Liver (tissue), 9 donors: ENCODE results near the gene ETNPPL. TPM values are rescaled to one million over a fixed set of nuclear protein-coding genes. Genes with fewer than 3 reads are reported as not detected.

ENCODE experiments used
- DNase-seq: peaks from one replicate; pipeline ENCODE4 v3.0.0-alpha.2; 2017; ENCODE audit warnings: low spot score
- H3K27ac ChIP-seq, 2 donors: one replicate each; pipeline ENCODE4 v1.7.0; 2013; ENCODE audit warnings: inconsistent platforms in 2 of 2, low read length in 2 of 2, control low read depth in 1 of 2, low read depth in 1 of 2, mild to moderate bottlenecking in 1 of 2
- H3K27me3 ChIP-seq, 4 donors: one replicate each; pipeline versions ENCODE4 v1.6.1 to v1.7.0; 2013; ENCODE audit warnings: low read length in 3 of 4, inconsistent platforms in 1 of 4, mild to moderate bottlenecking in 1 of 4, moderate library complexity in 1 of 4; ENCODE audit not compliant: control insufficient read depth in 4 of 4, insufficient read depth in 4 of 4
- H3K36me3 ChIP-seq, 4 donors: one replicate each; pipeline versions ENCODE4 v1.6.1 to v1.7.0; 2013; ENCODE audit warnings: low read length in 3 of 4, mild to moderate bottlenecking in 3 of 4, low read depth in 1 of 4, moderate library complexity in 1 of 4; ENCODE audit not compliant: control insufficient read depth in 4 of 4, insufficient read depth in 3 of 4
- H3K4me1 ChIP-seq, 4 donors: one replicate each; pipeline versions ENCODE4 v1.6.1 to v1.7.0; 2013; ENCODE audit warnings: low read length in 3 of 4, mild to moderate bottlenecking in 3 of 4, moderate library complexity in 1 of 4; ENCODE audit not compliant: control insufficient read depth in 4 of 4, insufficient read depth in 4 of 4
- H3K4me3 ChIP-seq, 3 donors: one replicate each; pipeline versions ENCODE4 v1.6.1 to v1.7.0; 2013; ENCODE audit warnings: low read length in 3 of 3, control low read depth in 1 of 3, low read depth in 1 of 3, mild to moderate bottlenecking in 1 of 3
- H3K9ac ChIP-seq, 2 donors: one replicate each; pipeline ENCODE4 v1.7.0; 2013; ENCODE audit warnings: low read length in 2 of 2, mild to moderate bottlenecking in 2 of 2, moderate library complexity in 2 of 2, control low read depth in 1 of 2, low read depth in 1 of 2
- H3K9me3 ChIP-seq, 4 donors: one replicate each; pipeline versions ENCODE4 v1.6.1 to v1.7.0; 2013; ENCODE audit warnings: low read length in 3 of 4; ENCODE audit not compliant: control insufficient read depth in 4 of 4
- EGR1 ChIP-seq, 2 donors: IDR thresholded peaks; 2 replicates each; pipeline ENCODE4 v1.6.1; 2016 to 2018; ENCODE audit warnings: antibody characterized with exemption in 2 of 2, low read depth in 2 of 2
- FOXA1 ChIP-seq: IDR thresholded peaks from 2 replicates; pipeline ENCODE4 v1.6.1; 2016; ENCODE audit warnings: antibody characterized with exemption
- GABPA ChIP-seq, 2 donors: IDR thresholded peaks in 1 of 2; conservative IDR thresholded peaks in 1 of 2; 2 replicates each; pipeline ENCODE4 v1.6.1; 2016; ENCODE audit warnings: antibody characterized with exemption in 2 of 2, mild to moderate bottlenecking in 1 of 2, moderate library complexity in 1 of 2
- JUND ChIP-seq, 2 donors: IDR thresholded peaks; 2 replicates each; pipeline ENCODE4 v1.6.1; 2016; ENCODE audit warnings: antibody characterized with exemption in 2 of 2
- NR2F2 ChIP-seq: IDR thresholded peaks from 2 replicates; pipeline ENCODE4 v1.6.1; 2016; ENCODE audit warnings: antibody characterized with exemption
- RAD21 ChIP-seq, 2 donors: IDR thresholded peaks; 2 replicates each; pipeline ENCODE4 v1.6.1; 2016; ENCODE audit warnings: antibody characterized with exemption in 2 of 2, mild to moderate bottlenecking in 2 of 2
- WGBS: extraction: QIAGEN DNeasy Blood & Tissue Kit; methylation state at CpG from one replicate; pipeline ENCODE4 v1.1.7; 2013; 5-methylcytosine and 5-hydroxymethylcytosine counted together
- polyA plus RNA-seq, 2 donors: library from polyadenylated mRNA; stranded (reverse) in 1 of 2; unstranded in 1 of 2; fragments of 200-250 nt in 1 of 2; fragments of >200 nt in 1 of 2; fragmentation: Nextera tagmentation in 1 of 2; extraction: Ambion mirVana in 1 of 2; gene quantifications; one replicate each; pipeline versions ENCODE4 v1.2.1 to v1.2.3, GENCODE V29; 2013 to 2015
- total RNA-seq, 2 donors: library from RNA; depleted of rRNA; stranded (reverse); fragments of >200 nt; gene quantifications; one replicate each; pipeline ENCODE4 v1.2.3, GENCODE V29; 2014
- donor health status: healthy.
- donor health status: healthy.
- donor health status: healthy.
- donor health status: healthy.
- donor health status: healthy.

ETNPPL gene
- total and polyA plus RNA-seq, 4 donors = 2.5 to 43.3 (median 25.3) TPM

GRCh38 chr4:108693819-108694218, 69.0 kb downstream of the ETNPPL start:
- TF ChIP-seq EGR1 (IDR thresholded peaks at IDR 0.05; ENCODE audit: low read depth in 2 of 2) (no peak), GABPA (IDR thresholded peaks at IDR 0.05 in 1 of 2, conservative IDR thresholded peaks at IDR 0.05 in 1 of 2) (no peak), NR2F2 (no peak), JUND (IDR thresholded peaks at IDR 0.05) (no peak), FOXA1 (no peak)
- no peak for DNase-seq
- 74% methylated on average over 3 of the region's 3 CpGs for WGBS
- H3K4me3 ChIP-seq = no peak overlapping the region
- no peak overlapping the region for H3K9ac ChIP-seq
- H3K4me1 ChIP-seq = peaks cover 0 to 39% (median 27%) of the 10 kb centered on the region in 4 donors
- no peaks in the 10 kb centered on the region for H3K36me3 ChIP-seq
- no peaks in the 10 kb centered on the region for H3K9me3 ChIP-seq
- no peaks in the 10 kb centered on the region for H3K27me3 ChIP-seq
- no peak overlapping the region for H3K27ac ChIP-seq

GRCh38 chr4:108693211-108693610, 69.6 kb downstream of the ETNPPL start:
- WGBS = 78% methylated on average over 3 of the region's 3 CpGs
- no peak overlapping the region for H3K9ac ChIP-seq
- H3K4me3 ChIP-seq = no peak overlapping the region
- peaks cover 0 to 35% (median 25%) of the 10 kb centered on the region in 4 donors for H3K4me1 ChIP-seq
- H3K27me3 ChIP-seq = no peaks in the 10 kb centered on the region
- no peaks in the 10 kb centered on the region for H3K36me3 ChIP-seq
- no peak for TF ChIP-seq JUND (IDR thresholded peaks at IDR 0.05)
- peak in 1 of 2 donors; percentile 39 for TF ChIP-seq RAD21 (IDR thresholded peaks at IDR 0.05)
- DNase-seq = no peak
- H3K9me3 ChIP-seq = no peaks in the 10 kb centered on the region
- H3K27ac ChIP-seq = no peak overlapping the region

Other genes with a start within 250 kb of the ETNPPL start
- gene RPL34, start 142.5 kb downstream of the ETNPPL start, total RNA-seq = 100 to 1,000 TPM; 138 to 495 TPM
- 1,000 to 10,000 TPM in 1 of 2 donors, 100 to 1,000 TPM in 1; 526 to 1,016 TPM for gene RPL34, start 142.5 kb downstream of the ETNPPL start, polyA plus RNA-seq
- 100 to 1,000 TPM; 113 to 148 TPM for gene OSTC, start 112.5 kb downstream of the ETNPPL start, total RNA-seq
- 100 to 1,000 TPM; 141 to 144 TPM for gene OSTC, start 112.5 kb downstream of the ETNPPL start, polyA plus RNA-seq